Effector CD8-positive, alpha-beta T cell (primary cell): ENCODE measurements around the gene PRSS53.

Experiments
- DNase-seq: peaks from one replicate; lab custom pipeline; 2025; lab: John Stamatoyannopoulos, UW

Gene PRSS53

DNA sequence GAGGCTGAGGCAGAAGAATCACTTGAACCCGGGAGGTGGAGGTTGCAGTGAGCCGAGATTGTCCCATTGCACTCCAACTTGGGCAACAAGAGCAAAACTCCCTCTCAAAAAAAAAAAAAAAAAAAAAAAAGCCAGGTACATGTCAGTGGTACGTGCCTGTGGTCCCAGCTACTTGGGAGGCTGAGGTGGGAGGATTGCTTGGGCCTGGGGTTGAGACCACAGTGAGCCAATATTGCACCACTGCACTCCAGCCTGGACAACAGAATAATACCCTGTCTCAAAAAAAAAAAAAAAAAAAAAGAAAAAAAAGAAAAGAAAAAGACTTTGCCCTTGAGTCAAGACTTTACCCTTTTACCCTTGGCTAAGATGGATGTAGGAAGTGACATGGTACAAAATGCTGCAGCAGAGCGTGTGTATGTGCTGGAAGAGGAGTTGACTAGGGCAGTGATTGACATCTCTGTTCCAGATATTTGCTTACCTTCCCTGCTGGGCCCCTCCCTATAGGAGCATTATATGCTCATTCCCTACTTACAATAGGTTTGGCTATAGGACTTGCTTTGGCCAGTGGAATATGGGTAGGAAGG, 44.8 kb downstream of the PRSS53 start:
- DNase-seq: no peak

GRCh38 chr16:31043352-31043751, 45.4 kb downstream of the PRSS53 start:
- no peak for DNase-seq

- no peak for DNase-seq
These were observed 45.9 kb downstream of the PRSS53 start for GRCh38 chr16:31042866-31043265.

GRCh38 chr16:31038993-31039392, 49.8 kb downstream of the PRSS53 start:
- DNase-seq: no peak

GRCh38 chr16:31036691-31037090, 52.1 kb downstream of the PRSS53 start:
- no peak for DNase-seq

DNA sequence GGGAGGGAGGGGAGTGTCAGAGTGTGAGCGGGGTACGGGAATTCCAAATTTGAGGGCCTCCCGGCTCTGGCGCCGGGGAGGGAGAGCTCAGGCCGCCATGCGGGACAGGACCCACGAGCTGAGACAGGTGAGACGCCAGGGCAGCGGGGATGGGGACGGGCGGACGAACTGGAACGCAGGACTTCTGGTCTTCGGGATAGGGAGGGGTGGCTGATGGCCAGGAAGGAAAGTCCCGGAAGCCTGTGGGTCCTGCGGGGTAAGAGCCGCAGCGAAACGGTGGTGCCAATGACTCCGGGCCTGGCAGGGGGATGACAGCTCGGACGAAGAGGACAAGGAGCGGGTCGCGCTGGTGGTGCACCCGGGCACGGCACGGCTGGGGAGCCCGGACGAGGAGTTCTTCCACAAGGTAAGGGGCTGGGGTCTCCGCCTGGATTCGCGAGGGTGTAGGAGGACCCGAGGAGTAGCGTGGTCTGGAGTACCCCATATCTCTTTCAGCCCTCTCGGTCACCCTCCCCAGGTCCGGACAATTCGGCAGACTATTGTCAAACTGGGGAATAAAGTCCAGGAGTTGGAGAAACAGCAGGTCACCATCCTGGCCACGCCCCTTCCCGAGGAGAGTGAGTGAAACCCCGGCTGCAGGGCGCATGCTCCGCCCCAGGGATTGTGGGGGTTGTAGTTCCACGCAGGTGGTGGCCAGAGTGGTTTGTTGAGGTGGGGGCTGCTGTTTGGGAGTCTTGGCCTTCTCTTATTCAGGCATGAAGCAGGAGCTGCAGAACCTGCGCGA, 54.8 kb downstream of the PRSS53 start:
- DNase-seq: peak; percentile 78
